ENCODE measurements around the gene ARSG.

ARSG gene

GRCh38 chr17:68455901-68456338 lies 164.6 kb downstream of the ARSG start:
- Histone ChIP-seq H3K27ac (ENCODE audit: low read depth, low read length) (no peak overlapping the region), H4K20me1 (ENCODE audit: control insufficient read depth, insufficient read depth, low read depth, low read length) (no peaks in the 10 kb centered on the region), H3K4me3 (ENCODE audit: low read length) (no peak overlapping the region), H3K27me3 (ENCODE audit: control insufficient read depth, low read length) (0 out of 2 replicates have a peak, but pooled peaks cover 5% of the 10 kb centered on the region), H3K36me3 (ENCODE audit: control insufficient read depth, low read length) (no peaks in the 10 kb centered on the region), H3K79me2 (ENCODE audit: control insufficient read depth, low read length) (no peaks in the 10 kb centered on the region), H3K4me1 (ENCODE audit: control insufficient read depth, low read length) (peaks cover 40% of the 10 kb centered on the region), H3K9me2 (replicated peaks; ENCODE audit: control insufficient read depth, low read length) (no peaks in the 10 kb centered on the region), H3F3A (ENCODE audit: control insufficient read depth, insufficient read depth) (peaks cover 4% of the 10 kb centered on the region; the same call in 1 of the 2 replicates), H3K4me2 (ENCODE audit: low read length) (no peak overlapping the region), H3K9me3 (ENCODE audit: control insufficient read depth, insufficient read depth, low read length) (no peaks in the 10 kb centered on the region)
- TF ChIP-seq EZH2phosphoT487 (IDR thresholded peaks at IDR 0.05; ENCODE audit: borderline replicate concordance, low read length) (no peak), CTCF (IDR thresholded peaks at IDR 0.05; ENCODE audit: low read depth, low read length, poor library complexity, severe bottlenecking) (no peak)

- Histone ChIP-seq H3K4me3 (ENCODE audit: low read length) (peak overlapping the region; percentile 67), H3F3A (ENCODE audit: control insufficient read depth, insufficient read depth) (peaks cover 4% of the 10 kb centered on the region; the same call in 1 of the 2 replicates), H3K4me1 (ENCODE audit: control insufficient read depth, low read length) (peaks cover 46% of the 10 kb centered on the region), H3K4me2 (ENCODE audit: low read length) (peak overlapping the region; percentile 84), H3K27me3 (ENCODE audit: control insufficient read depth, low read length) (0 out of 2 replicates have a peak, but pooled peaks cover 5% of the 10 kb centered on the region), H4K20me1 (ENCODE audit: control insufficient read depth, insufficient read depth, low read depth, low read length) (no peaks in the 10 kb centered on the region), H3K27ac (ENCODE audit: low read depth, low read length) (no peak overlapping the region), H3K9me3 (ENCODE audit: control insufficient read depth, insufficient read depth, low read length) (no peaks in the 10 kb centered on the region), H3K36me3 (ENCODE audit: control insufficient read depth, low read length) (no peaks in the 10 kb centered on the region), H3K79me2 (ENCODE audit: control insufficient read depth, low read length) (no peaks in the 10 kb centered on the region), H3K9me2 (replicated peaks; ENCODE audit: control insufficient read depth, low read length) (no peaks in the 10 kb centered on the region)
- TF ChIP-seq EZH2phosphoT487 (IDR thresholded peaks at IDR 0.05; ENCODE audit: borderline replicate concordance, low read length), result no peak
- no peak for TF ChIP-seq CTCF (IDR thresholded peaks at IDR 0.05; ENCODE audit: low read depth, low read length, poor library complexity, severe bottlenecking)
These were observed 165.3 kb downstream of the ARSG start for GRCh38 chr17:68456339-68457167.

- Histone ChIP-seq H3K4me1 (ENCODE audit: control insufficient read depth, low read length) (peaks cover 52% of the 10 kb centered on the region), H3K9me2 (replicated peaks; ENCODE audit: control insufficient read depth, low read length) (no peaks in the 10 kb centered on the region), H3K4me3 (ENCODE audit: low read length) (peak within 1 kb of the TSS; percentile 70), H3K79me2 (ENCODE audit: control insufficient read depth, low read length) (no peaks in the 10 kb centered on the region), H3K36me3 (ENCODE audit: control insufficient read depth, low read length) (no peaks in the 10 kb centered on the region), H3K27ac (ENCODE audit: low read depth, low read length) (no peak within 1 kb of the TSS), H3F3A (ENCODE audit: control insufficient read depth, insufficient read depth) (peaks cover 4% of the 10 kb centered on the region; the same call in 1 of the 2 replicates), H4K20me1 (ENCODE audit: control insufficient read depth, insufficient read depth, low read depth, low read length) (no peaks in the 10 kb centered on the region), H3K9me3 (ENCODE audit: control insufficient read depth, insufficient read depth, low read length) (no peaks in the 10 kb centered on the region), H3K27me3 (ENCODE audit: control insufficient read depth, low read length) (0 out of 2 replicates have a peak, but pooled peaks cover 5% of the 10 kb centered on the region), H3K4me2 (ENCODE audit: low read length) (peak within 1 kb of the TSS; percentile 84)
- TF ChIP-seq CTCF (IDR thresholded peaks at IDR 0.05; ENCODE audit: low read depth, low read length, poor library complexity, severe bottlenecking), result no peak
- no peak for TF ChIP-seq EZH2phosphoT487 (IDR thresholded peaks at IDR 0.05; ENCODE audit: borderline replicate concordance, low read length)
These were observed 165.9 kb downstream of the ARSG start, which contains the start of gene WIPI1 for GRCh38 chr17:68457168-68457538. Gene WIPI1, minus strand, starts transcription at chr17:68457496. Its CDS starts 75 bp downstream, at chr17:68457421.
